SK-N-SH (cell line): ENCODE data around the gene RFFL. TPM values are rescaled to one million over a fixed set of nuclear protein-coding genes. Genes with fewer than 3 reads are reported as not detected.

ENCODE experiments used
- CTCF ChIA-PET: fragments of 300-600, 350-600 bp; formaldehyde crosslinking; extraction: SDS; loops from one replicate; lab custom pipeline; 2021; lab: Yijun Ruan, JAX
- POLR2A ChIA-PET: fragments of 350-600 bp; sonication (Branson Sonifier 250); formaldehyde crosslinking; extraction: SDS; loops from one replicate; lab custom pipeline; 2020; ENCODE audit warnings: antibody characterized with exemption, inconsistent platforms; lab: Yijun Ruan, JAX
- DNase-seq: peaks from one replicate; pipeline ENCODE4 v3.0.0; 2012
- H2AFZ ChIP-seq: fragments of 200-600 bp; sonication (generic); 2 replicates; pipeline ENCODE4 v1.8.1; 2016; ENCODE audit warnings: antibody characterized with exemption, mild to moderate bottlenecking, low read depth
- H3F3A ChIP-seq: fragments of 200-600 bp; sonication (generic); replicated peaks from 2 replicates; pipeline ENCODE3; 2016; ENCODE audit warnings: antibody characterized with exemption, mild to moderate bottlenecking; ENCODE audit not compliant: insufficient read depth
- H3K27ac ChIP-seq, 2 experiments: fragments of 200-500 bp in 1 of 2; fragments of 200-600 bp in 1 of 2; sonication (Bioruptor generic) in 1 of 2; sonication (generic), shearing (Covaris generic) in 1 of 2; 2 replicates each; pipeline versions ENCODE4 v1.5.1 to v1.6.1; 2014 to 2016; ENCODE audit warnings: low read depth in 2 of 2, inconsistent platforms in 1 of 2, low read length in 1 of 2, mild to moderate bottlenecking in 1 of 2, mixed read lengths in 1 of 2
- H3K27me3 ChIP-seq: fragments of 200-600 bp; sonication (generic), shearing (Covaris generic); 2 replicates; pipeline ENCODE4 v1.6.1; 2016; ENCODE audit warnings: mixed run types; ENCODE audit not compliant: insufficient read depth
- H3K36me3 ChIP-seq, 2 experiments: fragments of 200-500 bp in 1 of 2; fragments of 200-600 bp in 1 of 2; sonication (Bioruptor generic) in 1 of 2; sonication (generic) in 1 of 2; replicated peaks in 1 of 2; 2 replicates each; pipeline versions ENCODE3 to v1.5.1; 2014 to 2016; ENCODE audit warnings: low read length in 1 of 2, mild to moderate bottlenecking in 1 of 2; ENCODE audit not compliant: insufficient read depth in 2 of 2, control insufficient read depth in 1 of 2
- H3K4me1 ChIP-seq, 2 experiments: fragments of 200-500 bp in 1 of 2; fragments of 200-600 bp in 1 of 2; sonication (Bioruptor generic) in 1 of 2; sonication (generic), shearing (Covaris generic) in 1 of 2; 2 replicates each; pipeline versions ENCODE4 v1.5.1 to v1.6.1; 2014 to 2016; ENCODE audit warnings: low read depth in 1 of 2, low read length in 1 of 2, mixed run types in 1 of 2; ENCODE audit not compliant: insufficient read depth in 2 of 2, control insufficient read depth in 1 of 2
- H3K4me2 ChIP-seq: fragments of 200-600 bp; sonication (generic), shearing (Covaris generic); 2 replicates; pipeline ENCODE4 v1.6.1; 2017; ENCODE audit warnings: mixed run types
- H3K4me3 ChIP-seq, 2 experiments: fragments of 200-500 bp in 1 of 2; fragments of 200-600 bp in 1 of 2; sonication (Bioruptor generic) in 1 of 2; sonication (generic), shearing (Covaris generic) in 1 of 2; 2 replicates each; pipeline versions ENCODE4 v1.5.1 to v1.8.1; 2014 to 2016; ENCODE audit warnings: low read depth in 2 of 2, inconsistent platforms in 1 of 2, low read length in 1 of 2, mild to moderate bottlenecking in 1 of 2, mixed read lengths in 1 of 2, moderate library complexity in 1 of 2
- H3K79me2 ChIP-seq: fragments of 200-600 bp; sonication (generic); 2 replicates; pipeline ENCODE4 v1.8.1; 2017; ENCODE audit warnings: mild to moderate bottlenecking; ENCODE audit not compliant: insufficient read depth
- H3K9ac ChIP-seq: fragments of 200-600 bp; sonication (generic); 2 replicates; pipeline ENCODE4 v1.6.1; 2017; ENCODE audit warnings: mixed run types
- H3K9me2 ChIP-seq: fragments of 200-600 bp; sonication (generic); 2 replicates; pipeline ENCODE4 v1.6.1; 2017; ENCODE audit warnings: mixed run types
- H3K9me3 ChIP-seq: fragments of 200-600 bp; sonication (generic); 2 replicates; pipeline ENCODE4 v1.6.1; 2017; ENCODE audit warnings: mixed run types, mild to moderate bottlenecking, moderate library complexity
- H4K20me1 ChIP-seq: fragments of 200-600 bp; sonication (generic); 2 replicates; pipeline ENCODE4 v1.6.1; 2017; ENCODE audit warnings: mild to moderate bottlenecking, mixed run types; ENCODE audit not compliant: insufficient read depth
- CHD2 ChIP-seq: fragments of 150-350 bp; IDR thresholded peaks from 2 replicates; pipeline ENCODE4 v1.6.1; 2018; ENCODE audit warnings: low read length; ENCODE audit not compliant: partially characterized antibody
- CTCF ChIP-seq: fragments of 200-600 bp; sonication (generic); IDR thresholded peaks from 2 replicates; pipeline ENCODE4 v1.6.1; 2017; ENCODE audit warnings: antibody characterized with exemption, mild to moderate bottlenecking, moderate library complexity
- ELF1 ChIP-seq: IDR thresholded peaks from 2 replicates; pipeline ENCODE4 v1.4.0; 2012
- EP300 ChIP-seq, 2 experiments: IDR thresholded peaks; 2 replicates each; pipeline versions ENCODE4 v1.4.0 to v1.6.1; 2012; ENCODE audit warnings: borderline replicate concordance in 1 of 2, low read depth in 1 of 2, low read length in 1 of 2
- FOSL2 ChIP-seq: IDR thresholded peaks from 2 replicates; pipeline ENCODE4 v1.4.0; 2012; ENCODE audit warnings: low read depth, mild to moderate bottlenecking, moderate library complexity, borderline replicate concordance
- MAX ChIP-seq: IDR thresholded peaks from 2 replicates; pipeline ENCODE4 v1.4.0; 2012; ENCODE audit warnings: low read depth
- MXI1 ChIP-seq: IDR thresholded peaks from 2 replicates; pipeline ENCODE4 v1.6.1; 2012; ENCODE audit warnings: mild to moderate bottlenecking, low read depth, low read length, improper control_type of control experiment
- POLR2AphosphoS5 ChIP-seq: IDR thresholded peaks from 2 replicates; pipeline ENCODE4 v1.6.1; 2012; ENCODE audit warnings: low read depth, low read length
- RAD21 ChIP-seq: IDR thresholded peaks from 2 replicates; pipeline ENCODE4 v1.6.1; 2012; ENCODE audit warnings: mild to moderate bottlenecking, low read length
- RCOR1 ChIP-seq: fragments of 150-350 bp; IDR thresholded peaks from 2 replicates; pipeline ENCODE4 v1.6.1; 2017; ENCODE audit warnings: antibody characterized with exemption, low read length
- REST ChIP-seq: IDR thresholded peaks from 2 replicates; pipeline ENCODE4 v1.6.1; 2012; ENCODE audit warnings: mild to moderate bottlenecking, low read depth, low read length, moderate library complexity
- RFX5 ChIP-seq: IDR thresholded peaks from 2 replicates; pipeline ENCODE4 v1.6.1; 2012; ENCODE audit warnings: mild to moderate bottlenecking, improper control_type of control experiment, low read length
- RXRA ChIP-seq: IDR thresholded peaks from 2 replicates; pipeline ENCODE4 v1.4.0; 2012; ENCODE audit warnings: low read depth, mild to moderate bottlenecking, borderline replicate concordance
- SIN3A ChIP-seq: IDR thresholded peaks from 2 replicates; pipeline ENCODE4 v1.6.1; 2012; ENCODE audit warnings: low read depth, mild to moderate bottlenecking, low read length, moderate library complexity, borderline replicate concordance
- SMC3 ChIP-seq: IDR thresholded peaks from 2 replicates; pipeline ENCODE4 v1.6.1; 2012; ENCODE audit warnings: low read depth, low read length, improper control_type of control experiment
- TEAD4 ChIP-seq: IDR thresholded peaks from 2 replicates; pipeline ENCODE4 v1.4.0; 2012; ENCODE audit warnings: mild to moderate bottlenecking, borderline replicate concordance; ENCODE audit not compliant: insufficient read depth
- YY1 ChIP-seq: IDR thresholded peaks from 2 replicates; pipeline ENCODE4 v1.4.0; 2012; ENCODE audit warnings: low read depth, mild to moderate bottlenecking
- WGBS: methylation state at CpG from one replicate; pipeline ENCODE4 v1.1.6; 2017; ENCODE audit warnings: low lambda C conversion rate; 5-methylcytosine and 5-hydroxymethylcytosine counted together
- polyA plus RNA-seq, 3 experiments: library from polyadenylated mRNA; depleted of rRNA; stranded (reverse); fragments of >200 nt; gene quantifications; 2 replicates each; pipeline ENCODE4 v1.2.3, GENCODE V29; 2012
- TF ChIP-seq, protein P1 (sequence below): IDR thresholded peaks from 2 replicates; pipeline ENCODE4 v1.4.0; 2012; ENCODE audit warnings: low read depth, borderline replicate concordance

The RFFL gene
- polyA plus RNA-seq, 1 of the 3 experiments (the other 2 are of a cell fraction): 10.1 TPM

GRCh38 chr17:34989473-34989872 is 74.0 kb downstream of the RFFL start:
- H4K20me1 ChIP-seq: no peaks in the 10 kb centered on the region
- peaks cover 37 to 64% of the 10 kb centered on the region in 2 experiments for H3K36me3 ChIP-seq
- no peak overlapping the region for H3K4me3 ChIP-seq
- H3K9ac ChIP-seq: no peak overlapping the region
- H3K9me3 ChIP-seq: no peaks in the 10 kb centered on the region
- no peak overlapping the region for H2AFZ ChIP-seq
- no peak for DNase-seq
- TF ChIP-seq FOSL2: no peak
- TF ChIP-seq, protein P1, sequence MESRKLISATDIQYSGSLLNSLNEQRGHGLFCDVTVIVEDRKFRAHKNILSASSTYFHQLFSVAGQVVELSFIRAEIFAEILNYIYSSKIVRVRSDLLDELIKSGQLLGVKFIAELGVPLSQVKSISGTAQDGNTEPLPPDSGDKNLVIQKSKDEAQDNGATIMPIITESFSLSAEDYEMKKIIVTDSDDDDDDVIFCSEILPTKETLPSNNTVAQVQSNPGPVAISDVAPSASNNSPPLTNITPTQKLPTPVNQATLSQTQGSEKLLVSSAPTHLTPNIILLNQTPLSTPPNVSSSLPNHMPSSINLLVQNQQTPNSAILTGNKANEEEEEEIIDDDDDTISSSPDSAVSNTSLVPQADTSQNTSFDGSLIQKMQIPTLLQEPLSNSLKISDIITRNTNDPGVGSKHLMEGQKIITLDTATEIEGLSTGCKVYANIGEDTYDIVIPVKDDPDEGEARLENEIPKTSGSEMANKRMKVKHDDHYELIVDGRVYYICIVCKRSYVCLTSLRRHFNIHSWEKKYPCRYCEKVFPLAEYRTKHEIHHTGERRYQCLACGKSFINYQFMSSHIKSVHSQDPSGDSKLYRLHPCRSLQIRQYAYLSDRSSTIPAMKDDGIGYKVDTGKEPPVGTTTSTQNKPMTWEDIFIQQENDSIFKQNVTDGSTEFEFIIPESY: no peak
- no peak for TF ChIP-seq RFX5
- no peak for TF ChIP-seq REST
- TF ChIP-seq SMC3: no peak
- TF ChIP-seq MAX: no peak
- TF ChIP-seq ELF1: no peak
- no peak for TF ChIP-seq CTCF
- TF ChIP-seq YY1: no peak
- no peak for TF ChIP-seq EP300 (IDR thresholded peaks at IDR 0.05; ENCODE audit: borderline replicate concordance in 1 of 2, low read depth in 1 of 2, low read length in 1 of 2)
- no peak for TF ChIP-seq RCOR1
- TF ChIP-seq RXRA: no peak
- no peak for TF ChIP-seq RAD21
- TF ChIP-seq SIN3A: no peak
- no peak for TF ChIP-seq MXI1
- TF ChIP-seq POLR2AphosphoS5: no peak
- TF ChIP-seq TEAD4: no peak
- no peak for TF ChIP-seq CHD2
- no peaks in the 10 kb centered on the region for H3F3A ChIP-seq
- ChIA-PET POLR2A (no interaction called here), CTCF (interaction anchor here (1.2 to 1.3 kb wide), 2 partner anchors 130 to 152 kb away, joined by 4 read pairs; partner anchors contain the start of gene RAD51D)
- no peaks in the 10 kb centered on the region for H3K27me3 ChIP-seq
- WGBS: over 99% methylated on average over 10 of the region's 10 CpGs
- no peak overlapping the region for H3K27ac ChIP-seq
- H3K4me1 ChIP-seq: no peaks in the 10 kb centered on the region
- H3K4me2 ChIP-seq: no peak overlapping the region
- peaks cover 10% of the 10 kb centered on the region; the same call in 1 of the 2 replicates for H3K79me2 ChIP-seq
- H3K9me2 ChIP-seq: no peaks in the 10 kb centered on the region
